ENCODE data around the gene PER2. TPM values are rescaled to one million over a fixed set of nuclear protein-coding genes. Genes with fewer than 3 reads are reported as not detected.

PER2 gene
- total and polyA plus RNA-seq, 2 of the 13 experiments (the other 11 are each of a cell fraction or from before 2014, with no cell fraction given), result 5.1 to 9.4 TPM

DNA sequence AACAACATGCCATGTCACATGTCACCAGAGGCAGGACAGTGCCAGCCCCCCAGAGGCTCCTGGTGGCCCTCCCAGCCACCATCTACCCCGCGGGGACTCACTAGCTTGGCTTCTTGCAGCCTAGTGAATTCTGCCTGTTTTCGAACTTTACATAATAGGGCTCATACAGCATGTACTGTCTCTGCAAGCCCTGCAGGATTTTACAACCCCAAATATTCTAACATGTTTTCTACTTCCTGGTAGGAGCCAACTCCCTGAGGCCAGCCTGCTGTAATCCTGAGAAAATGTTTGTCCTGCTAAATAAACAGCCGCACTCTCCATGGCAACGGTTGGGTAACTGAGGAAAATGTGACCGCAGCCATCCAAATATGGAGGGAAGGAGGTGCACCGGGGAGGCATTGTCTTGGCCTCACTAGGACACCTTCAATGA is 2.7 kb downstream of the PER2 start (continued):
- TF ChIP-seq EED (CRISPR knock-in tag; IDR thresholded peaks at IDR 0.05), result 0 out of 2 replicates have a peak, but pooled peaks have one; percentile 38
- TF ChIP-seq ZMYM2 (CRISPR knock-in tag; IDR thresholded peaks at IDR 0.05), result 0 out of 2 replicates have a peak, but pooled peaks have one; percentile 24
- TF ChIP-seq TCF7 (IDR thresholded peaks at IDR 0.05; ENCODE audit: low read depth), result peak; percentile 30; the same call in 1 of the 2 replicates
- no peak for TF ChIP-seq SMARCE1 (IDR thresholded peaks at IDR 0.05; ENCODE audit: borderline replicate concordance)
- TF ChIP-seq ZNF572 (CRISPR knock-in tag; IDR thresholded peaks at IDR 0.05), result no peak
- TF ChIP-seq ZNF562 (CRISPR knock-in tag; IDR thresholded peaks at IDR 0.05; ENCODE audit: borderline replicate concordance), result no peak
- TF ChIP-seq, protein P1, sequence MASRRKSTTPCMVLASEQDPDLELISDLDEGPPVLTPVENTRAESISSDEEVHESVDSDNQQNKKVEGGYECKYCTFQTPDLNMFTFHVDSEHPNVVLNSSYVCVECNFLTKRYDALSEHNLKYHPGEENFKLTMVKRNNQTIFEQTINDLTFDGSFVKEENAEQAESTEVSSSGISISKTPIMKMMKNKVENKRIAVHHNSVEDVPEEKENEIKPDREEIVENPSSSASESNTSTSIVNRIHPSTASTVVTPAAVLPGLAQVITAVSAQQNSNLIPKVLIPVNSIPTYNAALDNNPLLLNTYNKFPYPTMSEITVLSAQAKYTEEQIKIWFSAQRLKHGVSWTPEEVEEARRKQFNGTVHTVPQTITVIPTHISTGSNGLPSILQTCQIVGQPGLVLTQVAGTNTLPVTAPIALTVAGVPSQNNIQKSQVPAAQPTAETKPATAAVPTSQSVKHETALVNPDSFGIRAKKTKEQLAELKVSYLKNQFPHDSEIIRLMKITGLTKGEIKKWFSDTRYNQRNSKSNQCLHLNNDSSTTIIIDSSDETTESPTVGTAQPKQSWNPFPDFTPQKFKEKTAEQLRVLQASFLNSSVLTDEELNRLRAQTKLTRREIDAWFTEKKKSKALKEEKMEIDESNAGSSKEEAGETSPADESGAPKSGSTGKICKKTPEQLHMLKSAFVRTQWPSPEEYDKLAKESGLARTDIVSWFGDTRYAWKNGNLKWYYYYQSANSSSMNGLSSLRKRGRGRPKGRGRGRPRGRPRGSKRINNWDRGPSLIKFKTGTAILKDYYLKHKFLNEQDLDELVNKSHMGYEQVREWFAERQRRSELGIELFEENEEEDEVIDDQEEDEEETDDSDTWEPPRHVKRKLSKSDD (CRISPR knock-in tag; IDR thresholded peaks at IDR 0.05; ENCODE audit: low read depth), result 0 out of 2 replicates have a peak, but pooled peaks have one; percentile 21
- no peak for TF ChIP-seq ATF7-NPFF (CRISPR knock-in tag; IDR thresholded peaks at IDR 0.05; ENCODE audit: low read depth)
- no peak for TF ChIP-seq ZNF629 (CRISPR knock-in tag; conservative IDR thresholded peaks at IDR 0.05)
- TF ChIP-seq GPN1 (CRISPR knock-in tag; IDR thresholded peaks at IDR 0.05; ENCODE audit: borderline replicate concordance), result no peak
- TF ChIP-seq GABPA (IDR thresholded peaks at IDR 0.05; ENCODE audit: low read depth, low read length), result no peak
- 0 out of 2 replicates have a peak, but pooled peaks have one; percentile 19 for TF ChIP-seq GABPA (CRISPR knock-in tag; IDR thresholded peaks at IDR 0.05; ENCODE audit: low read depth)
- TF ChIP-seq, protein P2, sequence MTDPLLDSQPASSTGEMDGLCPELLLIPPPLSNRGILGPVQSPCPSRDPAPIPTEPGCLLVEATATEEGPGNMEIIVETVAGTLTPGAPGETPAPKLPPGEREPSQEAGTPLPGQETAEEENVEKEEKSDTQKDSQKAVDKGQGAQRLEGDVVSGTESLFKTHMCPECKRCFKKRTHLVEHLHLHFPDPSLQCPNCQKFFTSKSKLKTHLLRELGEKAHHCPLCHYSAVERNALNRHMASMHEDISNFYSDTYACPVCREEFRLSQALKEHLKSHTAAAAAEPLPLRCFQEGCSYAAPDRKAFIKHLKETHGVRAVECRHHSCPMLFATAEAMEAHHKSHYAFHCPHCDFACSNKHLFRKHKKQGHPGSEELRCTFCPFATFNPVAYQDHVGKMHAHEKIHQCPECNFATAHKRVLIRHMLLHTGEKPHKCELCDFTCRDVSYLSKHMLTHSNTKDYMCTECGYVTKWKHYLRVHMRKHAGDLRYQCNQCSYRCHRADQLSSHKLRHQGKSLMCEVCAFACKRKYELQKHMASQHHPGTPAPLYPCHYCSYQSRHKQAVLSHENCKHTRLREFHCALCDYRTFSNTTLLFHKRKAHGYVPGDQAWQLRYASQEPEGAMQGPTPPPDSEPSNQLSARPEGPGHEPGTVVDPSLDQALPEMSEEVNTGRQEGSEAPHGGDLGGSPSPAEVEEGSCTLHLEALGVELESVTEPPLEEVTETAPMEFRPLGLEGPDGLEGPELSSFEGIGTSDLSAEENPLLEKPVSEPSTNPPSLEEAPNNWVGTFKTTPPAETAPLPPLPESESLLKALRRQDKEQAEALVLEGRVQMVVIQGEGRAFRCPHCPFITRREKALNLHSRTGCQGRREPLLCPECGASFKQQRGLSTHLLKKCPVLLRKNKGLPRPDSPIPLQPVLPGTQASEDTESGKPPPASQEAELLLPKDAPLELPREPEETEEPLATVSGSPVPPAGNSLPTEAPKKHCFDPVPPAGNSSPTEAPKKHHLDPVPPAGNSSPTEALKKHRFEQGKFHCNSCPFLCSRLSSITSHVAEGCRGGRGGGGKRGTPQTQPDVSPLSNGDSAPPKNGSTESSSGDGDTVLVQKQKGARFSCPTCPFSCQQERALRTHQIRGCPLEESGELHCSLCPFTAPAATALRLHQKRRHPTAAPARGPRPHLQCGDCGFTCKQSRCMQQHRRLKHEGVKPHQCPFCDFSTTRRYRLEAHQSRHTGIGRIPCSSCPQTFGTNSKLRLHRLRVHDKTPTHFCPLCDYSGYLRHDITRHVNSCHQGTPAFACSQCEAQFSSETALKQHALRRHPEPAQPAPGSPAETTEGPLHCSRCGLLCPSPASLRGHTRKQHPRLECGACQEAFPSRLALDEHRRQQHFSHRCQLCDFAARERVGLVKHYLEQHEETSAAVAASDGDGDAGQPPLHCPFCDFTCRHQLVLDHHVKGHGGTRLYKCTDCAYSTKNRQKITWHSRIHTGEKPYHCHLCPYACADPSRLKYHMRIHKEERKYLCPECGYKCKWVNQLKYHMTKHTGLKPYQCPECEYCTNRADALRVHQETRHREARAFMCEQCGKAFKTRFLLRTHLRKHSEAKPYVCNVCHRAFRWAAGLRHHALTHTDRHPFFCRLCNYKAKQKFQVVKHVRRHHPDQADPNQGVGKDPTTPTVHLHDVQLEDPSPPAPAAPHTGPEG (CRISPR knock-in tag; IDR thresholded peaks at IDR 0.05), result no peak
- TF ChIP-seq MTA1 (CRISPR knock-in tag; IDR thresholded peaks at IDR 0.05; ENCODE audit: borderline replicate concordance), result no peak
- no peak for TF ChIP-seq ZNF10 (CRISPR knock-in tag; IDR thresholded peaks at IDR 0.05; ENCODE audit: borderline replicate concordance, low read depth)
- TF ChIP-seq SMYD3 (CRISPR knock-in tag; IDR thresholded peaks at IDR 0.05), result no peak
- TF ChIP-seq ZNF660 (CRISPR knock-in tag; IDR thresholded peaks at IDR 0.05; ENCODE audit: borderline replicate concordance, low read depth), result no peak
- TF ChIP-seq, protein P3, sequence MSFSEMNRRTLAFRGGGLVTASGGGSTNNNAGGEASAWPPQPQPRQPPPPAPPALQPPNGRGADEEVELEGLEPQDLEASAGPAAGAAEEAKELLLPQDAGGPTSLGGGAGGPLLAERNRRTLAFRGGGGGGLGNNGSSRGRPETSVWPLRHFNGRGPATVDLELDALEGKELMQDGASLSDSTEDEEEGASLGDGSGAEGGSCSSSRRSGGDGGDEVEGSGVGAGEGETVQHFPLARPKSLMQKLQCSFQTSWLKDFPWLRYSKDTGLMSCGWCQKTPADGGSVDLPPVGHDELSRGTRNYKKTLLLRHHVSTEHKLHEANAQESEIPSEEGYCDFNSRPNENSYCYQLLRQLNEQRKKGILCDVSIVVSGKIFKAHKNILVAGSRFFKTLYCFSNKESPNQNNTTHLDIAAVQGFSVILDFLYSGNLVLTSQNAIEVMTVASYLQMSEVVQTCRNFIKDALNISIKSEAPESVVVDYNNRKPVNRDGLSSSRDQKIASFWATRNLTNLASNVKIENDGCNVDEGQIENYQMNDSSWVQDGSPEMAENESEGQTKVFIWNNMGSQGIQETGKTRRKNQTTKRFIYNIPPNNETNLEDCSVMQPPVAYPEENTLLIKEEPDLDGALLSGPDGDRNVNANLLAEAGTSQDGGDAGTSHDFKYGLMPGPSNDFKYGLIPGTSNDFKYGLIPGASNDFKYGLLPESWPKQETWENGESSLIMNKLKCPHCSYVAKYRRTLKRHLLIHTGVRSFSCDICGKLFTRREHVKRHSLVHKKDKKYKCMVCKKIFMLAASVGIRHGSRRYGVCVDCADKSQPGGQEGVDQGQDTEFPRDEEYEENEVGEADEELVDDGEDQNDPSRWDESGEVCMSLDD (CRISPR knock-in tag; IDR thresholded peaks at IDR 0.05; ENCODE audit: borderline replicate concordance), result 0 out of 2 replicates have a peak, but pooled peaks have one; percentile 34
- no peak for TF ChIP-seq ZNF569 (CRISPR knock-in tag; IDR thresholded peaks at IDR 0.05; ENCODE audit: borderline replicate concordance)
